ENCODE measurements around the gene GHRH.

GHRH gene

DNA sequence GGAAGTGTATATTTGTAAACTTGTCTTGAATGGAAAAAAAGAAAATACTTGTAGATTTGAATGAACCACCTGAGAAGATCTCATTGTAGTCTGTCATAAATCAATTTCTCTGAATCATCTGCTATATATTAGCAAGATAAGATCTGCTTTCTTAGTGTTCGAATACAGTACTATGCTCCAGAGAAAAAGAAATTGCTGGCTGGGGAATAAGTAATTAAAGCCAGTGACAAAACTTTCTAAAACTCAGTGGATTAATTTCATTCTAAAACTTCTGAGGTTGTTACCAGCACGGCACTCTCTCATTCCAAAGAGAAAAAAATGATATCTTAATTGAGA is 59.8 kb downstream of the GHRH start:
- no peak for DNase-seq

Measured in NCI-H526 (cell line).